ENCODE measurements around the gene FAM50B. TPM values are rescaled to one million over a fixed set of nuclear protein-coding genes. Genes with fewer than 3 reads are reported as not detected.

FAM50B gene
- total RNA-seq, 1 donor from 2014 or later, result 10.7 TPM

- no peak for DNase-seq (ENCODE audit: low spot score)
These were observed 28.6 kb upstream of the FAM50B start for GRCh38 chr6:3820563-3820962.

- no peak for DNase-seq (ENCODE audit: low spot score)
These were observed 26.3 kb upstream of the FAM50B start for GRCh38 chr6:3822747-3823445.

GRCh38 chr6:3823671-3824070, 25.5 kb upstream of the FAM50B start:
- DNase-seq (ENCODE audit: low spot score), result no peak

GRCh38 chr6:3825331-3825831, 23.8 kb upstream of the FAM50B start:
- DNase-seq (ENCODE audit: low spot score), result no peak

GRCh38 chr6:3825851-3826581, 23.2 kb upstream of the FAM50B start:
- peak; percentile 93 for DNase-seq (ENCODE audit: low spot score)

GRCh38 chr6:3829285-3829684, 19.9 kb upstream of the FAM50B start:
- DNase-seq (ENCODE audit: low spot score), result no peak

- DNase-seq (ENCODE audit: low spot score), result no peak
These were observed 18.4 kb upstream of the FAM50B start for GRCh38 chr6:3830806-3831205.

- DNase-seq (ENCODE audit: low spot score), result no peak
These were observed 17.2 kb upstream of the FAM50B start for GRCh38 chr6:3831761-3832530.

GRCh38 chr6:3835055-3835731, 14.0 kb upstream of the FAM50B start:
- DNase-seq (ENCODE audit: low spot score), result no peak

GRCh38 chr6:3835785-3836184, 13.4 kb upstream of the FAM50B start:
- no peak for DNase-seq (ENCODE audit: low spot score)

- no peak for DNase-seq (ENCODE audit: low spot score)
These were observed 12.6 kb upstream of the FAM50B start for GRCh38 chr6:3836566-3836965.

- DNase-seq (ENCODE audit: low spot score), result no peak
These were observed 11.4 kb upstream of the FAM50B start for GRCh38 chr6:3837781-3838180.

- no peak for DNase-seq (ENCODE audit: low spot score)
These were observed 9.9 kb upstream of the FAM50B start for GRCh38 chr6:3838992-3839867.

- no peak for DNase-seq (ENCODE audit: low spot score)
These were observed 8.1 kb upstream of the FAM50B start for GRCh38 chr6:3841066-3841454.

- DNase-seq (ENCODE audit: low spot score), result no peak
These were observed 7.2 kb upstream of the FAM50B start for GRCh38 chr6:3841711-3842565.

GRCh38 chr6:3843379-3844096, 5.6 kb upstream of the FAM50B start:
- DNase-seq (ENCODE audit: low spot score), result no peak

- no peak for DNase-seq (ENCODE audit: low spot score)
These were observed 5.1 kb upstream of the FAM50B start for GRCh38 chr6:3844097-3844463.

- no peak for DNase-seq (ENCODE audit: low spot score)
These were observed 1.7 kb upstream of the FAM50B start for GRCh38 chr6:3847521-3847920.

- DNase-seq (ENCODE audit: low spot score), result no peak
These were observed 793 bp upstream of the FAM50B start for GRCh38 chr6:3848380-3848779.
